Measurements from ENCODE around the gene MASP1. TPM values are rescaled to one million over a fixed set of nuclear protein-coding genes. Genes with fewer than 3 reads are reported as not detected.

The MASP1 gene
- 144 TPM for total RNA-seq
- long read RNA-seq, transcript MASP1-204 (10 exons, 1,673 nt) = minor isoform, 7 of 172 reads
- long read RNA-seq, transcript MASP1-201 (9 exons, 2,440 nt) = major isoform, 123 of 172 reads
- long read RNA-seq, partial matches to known transcripts = 20 of 172 reads
- long read RNA-seq, other reads (novel, unspliced or antisense) = 21 of 172 reads

GRCh38 chr3:187291512-187292132 is at the start of gene MASP1:
MASP1 (minus strand) TSS chr3:187291737; CDS start chr3:187291632, 105 bp downstream.
- ATAC-seq (ENCODE audit: poor library complexity) (peak; percentile 81), DNase-seq (peak; percentile 63)
- intact Hi-C loops (cut with DNase I) = no loop called here

- intact Hi-C loops (cut with DNase I) = no loop called here
- DNase-seq (no peak), ATAC-seq (ENCODE audit: poor library complexity) (no peak)
Observed at GRCh38 chr3:187340578-187340977, 49.0 kb upstream of the MASP1 start.

GRCh38 chr3:187336322-187336721 is 44.8 kb upstream of the MASP1 start:
- intact Hi-C loops (cut with DNase I) = no loop called here
- ATAC-seq (ENCODE audit: poor library complexity) (no peak), DNase-seq (no peak)

- DNase-seq (no peak), ATAC-seq (ENCODE audit: poor library complexity) (no peak)
- intact Hi-C loops (cut with DNase I) = no loop called here
Observed at GRCh38 chr3:187334904-187335303, 43.4 kb upstream of the MASP1 start.

GRCh38 chr3:187328691-187329090 is 37.2 kb upstream of the MASP1 start:
- ATAC-seq (ENCODE audit: poor library complexity) (no peak), DNase-seq (no peak)
- intact Hi-C loops (cut with DNase I) = no loop called here

GRCh38 chr3:187327845-187328244 is 36.3 kb upstream of the MASP1 start:
- DNase-seq = no peak

GRCh38 chr3:187325632-187326031 is 34.1 kb upstream of the MASP1 start:
- intact Hi-C loops (cut with DNase I) = no loop called here
- DNase-seq (no peak), ATAC-seq (ENCODE audit: poor library complexity) (no peak)

More at GRCh38 chr3:187327845-187328244, 36.3 kb upstream of the MASP1 start:
- intact Hi-C loops (cut with DNase I) = no loop called here
- no peak for ATAC-seq (ENCODE audit: poor library complexity)

GRCh38 chr3:187323091-187323490 is 31.6 kb upstream of the MASP1 start:
- ATAC-seq (ENCODE audit: poor library complexity) (no peak), DNase-seq (no peak)
- intact Hi-C loops (cut with DNase I) = no loop called here

- DNase-seq = no peak
- intact Hi-C loops (cut with DNase I) = no loop called here
- ATAC-seq (ENCODE audit: poor library complexity) = no peak
Observed at GRCh38 chr3:187322291-187322690, 30.8 kb upstream of the MASP1 start.

GRCh38 chr3:187321766-187322165 is 30.2 kb upstream of the MASP1 start:
- DNase-seq (no peak), ATAC-seq (ENCODE audit: poor library complexity) (no peak)
- intact Hi-C loops (cut with DNase I) = no loop called here

GRCh38 chr3:187319699-187320302 is 28.3 kb upstream of the MASP1 start:
- DNase-seq (peak; percentile 64), ATAC-seq (ENCODE audit: poor library complexity) (peak; percentile 96)
- intact Hi-C loops (cut with DNase I) = loop anchor here (2.0 to 10.0 kb wide), 2 partner anchors 359 to 395 kb away; no protein-coding TSS in a partner anchor

GRCh38 chr3:187318819-187319616 is 27.5 kb upstream of the MASP1 start:
- intact Hi-C loops (cut with DNase I) = loop anchor here (2.0 to 10.0 kb wide), 2 partner anchors 360 to 396 kb away; no protein-coding TSS in a partner anchor
- ATAC-seq (ENCODE audit: poor library complexity) (peak; percentile 77), DNase-seq (no peak)

GRCh38 chr3:187315872-187316271 is 24.3 kb upstream of the MASP1 start:
- ATAC-seq (ENCODE audit: poor library complexity) (no peak), DNase-seq (no peak)
- intact Hi-C loops (cut with DNase I) = loop anchor here (10.0 kb wide), 1 partner anchor 399 kb away; no protein-coding TSS in a partner anchor

GRCh38 chr3:187314176-187314575 is 22.6 kb upstream of the MASP1 start:
- DNase-seq (no peak), ATAC-seq (ENCODE audit: poor library complexity) (no peak)
- intact Hi-C loops (cut with DNase I) = loop anchor here (10.0 kb wide), 1 partner anchor 401 kb away; no protein-coding TSS in a partner anchor

- ATAC-seq (ENCODE audit: poor library complexity) (no peak), DNase-seq (no peak)
- intact Hi-C loops (cut with DNase I) = loop anchor here (10.0 kb wide), 1 partner anchor 404 kb away; no protein-coding TSS in a partner anchor
Observed at GRCh38 chr3:187310954-187311470, 19.5 kb upstream of the MASP1 start.

- DNase-seq = no peak
- ATAC-seq (ENCODE audit: poor library complexity) = no peak
- intact Hi-C loops (cut with DNase I) = loop anchor here (10.0 kb wide), 1 partner anchor 405 kb away; no protein-coding TSS in a partner anchor
Observed at GRCh38 chr3:187310226-187310625, 18.7 kb upstream of the MASP1 start.

- intact Hi-C loops (cut with DNase I) = loop anchor here (10.0 kb wide), 1 partner anchor 81 kb away; no protein-coding TSS in a partner anchor
- no peak for DNase-seq
Observed at GRCh38 chr3:187305881-187306280, 14.3 kb upstream of the MASP1 start.

GRCh38 chr3:187299611-187300010 is 8.1 kb upstream of the MASP1 start:
- intact Hi-C loops (cut with DNase I) = loop anchor here (10.0 kb wide), 1 partner anchor 75 kb away; no protein-coding TSS in a partner anchor
- DNase-seq = no peak
- no peak for ATAC-seq (ENCODE audit: poor library complexity)

More at GRCh38 chr3:187305881-187306280, 14.3 kb upstream of the MASP1 start:
- no peak for ATAC-seq (ENCODE audit: poor library complexity)

GRCh38 chr3:187296911-187297310 is 5.4 kb upstream of the MASP1 start:
- intact Hi-C loops (cut with DNase I) = no loop called here
- DNase-seq (no peak), ATAC-seq (ENCODE audit: poor library complexity) (no peak)

Measured in Right ventricle myocardium superior (tissue), 1 donor.